Heart right ventricle (tissue), 16 donors: Measurements from ENCODE around the gene SRGN. TPM values are rescaled to one million over a fixed set of nuclear protein-coding genes. Genes with fewer than 3 reads are reported as not detected.

Experiments used
- ATAC-seq, 8 donors: fragments of 200-7000 bp; cut with Tn5 transposase; one replicate each; pipeline ENCODE4 v1.9.1; 2020; ENCODE audit warnings: mild to moderate bottlenecking in 8 of 8, moderate library complexity in 8 of 8, moderate number of reproducible peaks in 1 of 8
- DNase-seq, 2 donors: peaks; one replicate each; pipeline ENCODE4 v3.0.0-alpha.2; 2020
- H3K27ac ChIP-seq, 10 donors: fragments of 200-600 bp; sonication (generic) in 2 of 10; one replicate each; pipeline versions ENCODE4 v1.5.0 to v1.8.0; 2020 to 2022; ENCODE audit warnings: mild to moderate bottlenecking in 3 of 10
- H3K27me3 ChIP-seq, 7 donors: fragments of 200-600 bp; one replicate each; pipeline ENCODE4 v1.8.0; 2021 to 2022; ENCODE audit warnings: mild to moderate bottlenecking in 2 of 7
- H3K36me3 ChIP-seq, 9 donors: fragments of 200-600 bp; sonication (generic) in 1 of 9; one replicate each; pipeline versions ENCODE4 v1.5.0 to v1.8.0; 2020 to 2022; ENCODE audit warnings: mild to moderate bottlenecking in 2 of 9
- H3K4me1 ChIP-seq, 9 donors: fragments of 200-600 bp; sonication (generic) in 1 of 9; one replicate each; pipeline versions ENCODE4 v1.5.0 to v1.8.0; 2020 to 2022; ENCODE audit warnings: mild to moderate bottlenecking in 4 of 9
- H3K4me3 ChIP-seq, 10 donors: fragments of 200-600 bp; sonication (generic) in 2 of 10; one replicate each; pipeline versions ENCODE4 v1.5.0 to v1.8.0; 2020 to 2022; ENCODE audit warnings: mild to moderate bottlenecking in 7 of 10, moderate library complexity in 2 of 10
- H3K9me3 ChIP-seq, 11 donors: fragments of 200-600 bp in 10 of 11; sonication (generic) in 2 of 11; one replicate each; pipeline versions ENCODE4 v1.5.0 to v1.8.0; 2013 to 2022; ENCODE audit warnings: mild to moderate bottlenecking in 2 of 11, control low read depth in 1 of 11, moderate library complexity in 1 of 11
- CTCF ChIP-seq, 9 donors: fragments of 200-600 bp; sonication (generic) in 2 of 9; IDR thresholded peaks; one replicate each; pipeline versions ENCODE4 v1.5.0 to v1.8.0; 2021 to 2022; ENCODE audit warnings: antibody characterized with exemption in 9 of 9, mild to moderate bottlenecking in 5 of 9, moderate library complexity in 1 of 9
- WGBS, 2 donors: extraction: QIAGEN DNeasy Blood & Tissue Kit; methylation state at CpG; one replicate each; pipeline ENCODE4 v1.1.7; 2013; ENCODE audit warnings: inconsistent platforms in 1 of 2; 5-methylcytosine and 5-hydroxymethylcytosine counted together
- intact Hi-C, 10 donors: fragments of 100-400 bp; cut with DNase I; formaldehyde crosslinking; loops; one replicate each; pipeline versions ENCODE4 v1.11.1 to v1.14.2; 2022
- polyA plus RNA-seq, 2 donors: library from polyadenylated mRNA; stranded (reverse); fragments of 200-250 nt; gene quantifications; one replicate each; pipeline ENCODE4 v1.2.3, GENCODE V29; 2013
- total RNA-seq, 10 donors: library from RNA; stranded (reverse); fragmentation: NEBNext Ultra II Directional in 3 of 10; extraction: Animal tissue kit (Norgen Biotek cat#: 25700) in 3 of 10; gene quantifications; one replicate each; pipeline versions ENCODE4 v1.2.1 to v1.2.4, GENCODE V29; 2021 to 2023
- donor health status: Arrhythmogenic right ventricular cardiomyopathy.
- donor health status: ischemic (EF 13 %, LVEDD 7.1; RV severe dilation, severe dysfunction).
- donor health status: healthy with polysubstance abuse.
- donor health status: DM: no; HTN: yes; CAD: no.
- donor health status: DM: no; HTN: no; CAD: no.
- donor health status: ischemic (EF 25% LVEDD 6.9; RV normal size, moderate dysfunction).
- donor health status: ischemic (EF 25% LVEDD 5.7; RV mildly dilated, moderate dysfunction).
- donor health status: healthy.
- donor health status: DM: yes; HTN: yes; CAD: no.
- donor health status: Ischemic cardiomyopathy.
- donor health status: ischemic (EF 35%, LVEDD 5.7; RV mildly dilated, moderate dysfunction).
- donor health status: nonischemic (EF 11% LVEDD 7.7; RV severe dilation, severe dysfunction).
- donor health status: DM: yes; HTN: yes; CAD: no.
- donor health status: PGD.
- donor health status: ischemic (EF 29% LVEDD 5.4; RV normal size, mild dysfunction).
- donor health status: nonischemic (EF 23%, LVEDD 6.1; RV moderate dilation, normal function).

SRGN gene
- total and polyA plus RNA-seq, 12 donors, result 23.1 to 156 (median 51.8) TPM

- intact Hi-C loops, result no loop called here
- ATAC-seq, result peak in 4 of 8 donors; percentile 30 to 54 (median 53)
- TF ChIP-seq CTCF (IDR thresholded peaks at IDR 0.05), result no peak
- DNase-seq, result peak in 1 of 2 donors; percentile 35
- H3K27ac ChIP-seq, result peak overlapping the region in 1 of 10 donors; percentile 9
- no peaks in the 10 kb centered on the region for H3K9me3 ChIP-seq
- H3K4me1 ChIP-seq, result peaks cover 0 to 41% (median 0%) of the 10 kb centered on the region in 9 donors
- 61 to 63% methylated on average over 7 of the region's 7 CpGs for WGBS, 2 donors
- no peaks in the 10 kb centered on the region for H3K27me3 ChIP-seq
- peaks cover 0 to 73% (median 0%) of the 10 kb centered on the region in 9 donors for H3K36me3 ChIP-seq
- H3K4me3 ChIP-seq, result no peak overlapping the region
These were observed 15.9 kb downstream of the SRGN start for GRCh38 chr10:69103784-69104183.

DNA sequence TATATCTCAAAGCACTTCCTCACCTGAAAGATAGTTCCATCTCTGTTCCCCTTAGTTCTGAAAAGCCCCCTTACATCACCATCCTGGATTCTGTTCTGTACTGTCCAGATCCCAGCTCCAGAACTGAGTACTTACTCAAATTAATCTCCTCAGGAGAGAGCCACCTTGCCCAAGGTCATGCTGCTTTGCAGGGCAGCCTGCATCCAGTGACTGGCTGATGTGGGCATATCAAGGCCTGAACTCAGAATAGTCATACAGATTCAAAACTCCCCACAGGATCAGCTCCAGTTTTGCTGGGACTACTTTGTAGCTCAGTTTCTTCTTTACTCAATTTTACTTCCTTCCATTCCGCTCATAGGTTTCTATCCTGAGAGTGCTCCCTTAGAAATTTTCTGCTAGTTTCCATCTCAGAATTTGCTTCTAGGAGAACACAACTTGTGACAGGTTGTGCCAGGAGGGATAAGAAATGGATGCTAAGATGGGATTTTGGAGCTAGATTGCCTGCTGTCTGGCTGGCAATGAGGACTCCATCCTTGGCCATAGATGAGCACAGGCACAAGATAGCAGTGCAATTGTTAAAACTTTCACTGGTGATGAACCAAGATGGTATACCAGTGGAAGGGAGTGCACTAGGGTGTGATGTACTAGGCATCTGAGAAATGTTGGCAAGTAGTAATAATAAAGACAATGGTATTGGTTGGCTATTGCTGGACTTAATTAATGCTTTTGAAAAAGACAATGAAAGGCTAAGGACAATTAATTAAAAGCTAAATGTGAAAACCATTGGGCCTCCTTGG lies 17.3 kb downstream of the SRGN start:
- ATAC-seq (no peak), DNase-seq (no peak)
- TF ChIP-seq CTCF (IDR thresholded peaks at IDR 0.05), result no peak
- Histone ChIP-seq H3K27ac (no peak overlapping the region), H3K9me3 (no peaks in the 10 kb centered on the region), H3K4me1 (peaks cover 0 to 27% (median 0%) of the 10 kb centered on the region in 9 donors), H3K27me3 (no peaks in the 10 kb centered on the region), H3K36me3 (peaks cover 0 to 59% (median 0%) of the 10 kb centered on the region in 9 donors), H3K4me3 (no peak overlapping the region)
- intact Hi-C loops, result no loop called here
- WGBS, 2 donors, result 100% methylated on average over 1 of the region's 1 CpG

DNA sequence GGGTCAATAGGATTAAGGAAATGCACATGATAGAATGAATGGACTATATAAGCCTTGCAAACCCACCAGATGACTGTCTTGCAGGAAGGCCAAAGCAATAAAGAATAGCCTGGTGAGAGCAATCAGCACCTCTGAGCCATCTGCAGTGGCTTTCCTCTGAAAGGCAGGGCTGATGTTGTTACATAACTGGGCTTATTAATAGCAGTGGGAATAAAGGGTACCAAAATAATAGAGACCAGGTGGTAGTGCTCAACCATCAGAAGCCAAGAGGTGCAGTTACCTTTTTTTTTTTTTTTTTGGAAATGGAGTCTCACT lies 19.2 kb downstream of the SRGN start:
- no peak for DNase-seq
- Histone ChIP-seq H3K36me3 (peaks cover 0 to 40% (median 0%) of the 10 kb centered on the region in 9 donors), H3K4me3 (no peak overlapping the region), H3K9me3 (no peaks in the 10 kb centered on the region), H3K4me1 (peaks cover 0 to 15% (median 0%) of the 10 kb centered on the region in 9 donors), H3K27me3 (no peaks in the 10 kb centered on the region), H3K27ac (no peak overlapping the region)
- peak in 5 of 8 donors; percentile 26 to 57 (median 41) for ATAC-seq
- no peak for TF ChIP-seq CTCF (IDR thresholded peaks at IDR 0.05)
- intact Hi-C loops, result no loop called here

DNA sequence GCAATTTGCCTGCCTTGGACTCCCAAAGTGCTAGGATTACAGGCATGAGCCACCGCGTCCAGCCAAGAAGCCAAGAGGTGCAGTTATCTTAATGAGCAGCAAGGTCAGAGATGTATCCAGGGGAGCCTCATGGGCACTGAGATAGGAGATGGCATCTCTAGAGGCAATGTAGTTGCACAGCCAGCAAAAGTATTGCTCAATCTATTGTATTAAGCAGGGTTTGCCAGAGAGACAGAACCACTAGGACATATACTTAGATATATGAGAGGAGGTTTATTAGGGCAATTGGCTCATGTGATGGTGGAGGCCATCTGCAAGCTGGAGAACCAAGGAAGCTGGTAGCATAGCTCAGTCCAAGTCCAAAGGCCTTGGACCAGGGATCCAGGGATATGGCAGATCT lies 19.8 kb downstream of the SRGN start:
- no peaks in the 10 kb centered on the region for H3K9me3 ChIP-seq
- H3K4me3 ChIP-seq, result no peak overlapping the region
- ATAC-seq (no peak), DNase-seq (no peak)
- intact Hi-C loops, result no loop called here
- TF ChIP-seq CTCF (IDR thresholded peaks at IDR 0.05), result no peak
- H3K4me1 ChIP-seq, result peaks cover 0 to 11% (median 0%) of the 10 kb centered on the region in 9 donors
- no peak overlapping the region for H3K27ac ChIP-seq
- 92 to 96% methylated on average over 2 of the region's 2 CpGs for WGBS, 2 donors
- H3K36me3 ChIP-seq, result peaks cover 0 to 34% (median 0%) of the 10 kb centered on the region in 9 donors
- no peaks in the 10 kb centered on the region for H3K27me3 ChIP-seq
